Natural killer cell treated with Interleukin-12 subunit alpha and Interleukin-12 subunit beta and Interleukin-15 and Interleukin-18, amount 100 ng/mL, for 72 hours (primary cell): ENCODE data around the gene SEMA3G. TPM values are rescaled to one million over a fixed set of nuclear protein-coding genes. Genes with fewer than 3 reads are reported as not detected.

ENCODE experiments used
- ATAC-seq, 2 donors: fragments of 150-1000 bp; cut with Tn5 transposase in 1 of 2; sonication (Bioruptor Pico), chemical (Tn5 transposase) in 1 of 2; 2 replicates each; pipeline ENCODE4 v1.10.0; 2021
- DNase-seq: peaks from one replicate; pipeline ENCODE4 v3.0.0; 2022; ENCODE audit warnings: low spot score
- H3K27ac Mint-ChIP-seq, 2 donors: 1 replicate in 1 of 2; 2 replicates in 1 of 2; pipeline ENCODE4 v1.8.0; 2022; ENCODE audit warnings: mixed read lengths in 2 of 2, mild to moderate bottlenecking in 1 of 2, moderate library complexity in 1 of 2
- H3K27me3 Mint-ChIP-seq, 2 donors: 1 replicate in 1 of 2; 2 replicates in 1 of 2; pipeline ENCODE4 v1.8.0; 2022; ENCODE audit warnings: mixed read lengths in 2 of 2
- H3K36me3 Mint-ChIP-seq: one replicate; pipeline ENCODE4 v1.8.0; 2022; ENCODE audit warnings: mixed read lengths
- H3K4me1 Mint-ChIP-seq, 2 donors: 1 replicate in 1 of 2; 2 replicates in 1 of 2; pipeline ENCODE4 v1.8.0; 2022; ENCODE audit warnings: low read depth in 2 of 2, mixed read lengths in 2 of 2, mild to moderate bottlenecking in 1 of 2
- H3K4me3 Mint-ChIP-seq: one replicate; pipeline ENCODE4 v1.8.0; 2022; ENCODE audit warnings: mixed read lengths
- H3K9me3 Mint-ChIP-seq: 2 replicates; pipeline ENCODE4 v1.8.0; 2022; ENCODE audit warnings: mixed read lengths
- total RNA-seq, 2 donors: library from RNA; stranded (reverse); gene quantifications; one replicate each; pipeline ENCODE4 v1.2.3, GENCODE V29; 2022

The SEMA3G gene
- total RNA-seq, 2 donors from 2014 or later, result 0.08 TPM; not detected in 1

DNA sequence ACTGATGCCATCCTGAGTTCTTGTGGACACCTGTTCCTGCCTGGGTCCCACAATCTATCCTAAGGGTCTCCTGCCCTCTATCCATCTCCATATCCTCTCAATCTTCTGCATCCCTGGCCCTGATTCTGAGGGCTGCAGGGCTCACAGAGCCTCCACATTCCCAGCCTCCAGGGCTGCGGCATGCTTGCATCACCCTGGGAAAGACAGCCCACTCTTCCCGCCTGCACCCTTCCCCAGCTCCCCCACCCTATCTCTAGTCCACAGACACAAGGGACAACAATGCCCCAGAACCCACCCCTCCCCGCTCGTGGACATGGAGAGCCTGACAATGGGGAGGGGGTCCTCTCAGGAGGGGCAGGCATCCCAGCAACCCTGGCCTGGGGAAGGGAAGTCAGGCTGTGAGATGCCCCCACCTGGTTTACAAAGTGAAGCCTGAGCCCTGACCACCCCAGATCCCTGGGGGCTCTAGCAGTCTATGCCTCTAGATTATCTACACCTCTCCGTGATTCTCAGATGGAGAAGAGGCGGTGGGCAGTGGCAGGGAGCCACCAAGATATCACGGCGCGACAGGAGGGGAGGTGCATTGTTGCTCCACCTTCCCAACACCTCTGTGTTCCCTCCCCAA, 10.3 kb downstream of the SEMA3G start:
- Mint-ChIP-seq H3K27ac (no peak overlapping the region), H3K4me3 (no peak overlapping the region), H3K9me3 (no peaks in the 10 kb centered on the region), H3K27me3 (no peaks in the 10 kb centered on the region), H3K36me3 (no peaks in the 10 kb centered on the region), H3K4me1 (no peaks in the 10 kb centered on the region)
- peak; percentile 31 for DNase-seq
- no peak for ATAC-seq

- Mint-ChIP-seq H3K27me3 (no peaks in the 10 kb centered on the region), H3K27ac (peak overlapping the region in 1 of 2 donors; percentile 1), H3K9me3 (no peaks in the 10 kb centered on the region), H3K4me3 (no peak overlapping the region), H3K36me3 (no peaks in the 10 kb centered on the region), H3K4me1 (no peaks in the 10 kb centered on the region)
- DNase-seq, result no peak
- no peak for ATAC-seq
Observed at GRCh38 chr3:52433996-52434479, 10.9 kb downstream of the SEMA3G start.

DNA sequence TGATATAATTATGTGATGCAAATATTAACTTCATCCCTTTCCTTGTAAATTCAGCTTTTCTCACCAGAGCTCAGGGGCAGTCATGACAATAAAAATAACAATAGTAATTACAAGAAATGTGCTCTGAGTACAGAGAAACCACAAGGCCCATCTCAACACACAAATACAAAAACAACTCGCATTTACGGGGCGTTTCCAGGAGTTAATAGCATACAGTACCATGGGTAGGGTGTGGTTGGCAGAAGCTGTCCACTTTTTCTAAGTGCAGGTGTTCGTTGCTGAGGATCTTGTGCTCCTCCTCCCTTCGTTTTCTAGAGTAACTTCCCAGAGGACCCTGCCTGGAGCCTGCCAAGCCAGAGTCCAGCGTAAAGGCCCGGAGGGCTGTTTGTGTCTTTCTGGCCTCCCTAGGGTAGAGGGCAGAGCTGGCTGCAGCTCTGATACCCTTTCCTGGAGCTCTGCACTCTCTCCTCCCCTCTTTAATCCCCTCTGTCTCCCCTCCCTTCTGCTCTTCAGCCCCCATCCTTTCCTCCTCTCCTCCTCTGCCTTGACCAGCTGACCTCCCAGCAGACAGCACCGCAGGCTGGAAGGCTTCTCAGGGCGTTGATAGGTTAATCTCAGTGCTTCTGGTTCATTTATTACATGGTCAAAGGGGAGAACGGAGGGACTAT, 11.4 kb downstream of the SEMA3G start:
- no peaks in the 10 kb centered on the region for H3K36me3 Mint-ChIP-seq
- H3K4me1 Mint-ChIP-seq, result no peaks in the 10 kb centered on the region
- DNase-seq, result peak; percentile 20
- H3K27me3 Mint-ChIP-seq, result no peaks in the 10 kb centered on the region
- no peaks in the 10 kb centered on the region for H3K9me3 Mint-ChIP-seq
- ATAC-seq, result no peak
- no peak overlapping the region for H3K4me3 Mint-ChIP-seq
- peak overlapping the region in 1 of 2 donors; percentile 1 for H3K27ac Mint-ChIP-seq

DNA sequence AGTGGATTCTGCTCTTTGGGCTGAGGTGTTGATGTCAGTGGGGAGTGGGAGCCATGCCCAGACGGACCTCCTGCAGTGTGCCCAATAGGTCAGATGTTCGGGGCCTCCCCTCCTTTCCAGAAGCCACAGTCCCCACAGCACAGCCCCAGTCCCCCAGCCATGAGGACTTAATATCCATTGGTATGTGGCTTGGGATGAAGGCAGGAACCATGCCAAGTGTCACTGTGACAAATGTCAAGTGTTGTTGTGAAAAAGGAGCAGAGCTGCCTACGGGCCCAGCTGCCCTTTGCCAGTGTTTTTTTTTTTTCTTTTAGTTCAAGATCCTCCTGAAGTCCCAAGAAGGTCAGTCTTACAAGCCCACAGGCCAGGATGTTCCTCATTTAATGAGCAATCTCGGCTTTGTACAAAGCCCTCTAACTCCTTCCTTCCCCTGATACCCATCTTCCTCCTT, 12.2 kb downstream of the SEMA3G start:
- Mint-ChIP-seq H3K27me3 (peaks cover 0 to 3% of the 10 kb centered on the region in 2 donors), H3K9me3 (no peaks in the 10 kb centered on the region), H3K27ac (no peak overlapping the region), H3K4me1 (no peaks in the 10 kb centered on the region), H3K4me3 (no peak overlapping the region), H3K36me3 (no peaks in the 10 kb centered on the region)
- no peak for ATAC-seq
- DNase-seq, result peak; percentile 13

- Mint-ChIP-seq H3K27ac (no peak overlapping the region), H3K27me3 (peaks cover 0 to 3% of the 10 kb centered on the region in 2 donors), H3K4me3 (no peak overlapping the region), H3K9me3 (no peaks in the 10 kb centered on the region), H3K36me3 (no peaks in the 10 kb centered on the region), H3K4me1 (no peaks in the 10 kb centered on the region)
- DNase-seq (peak; percentile 56), ATAC-seq (no peak)
Observed at GRCh38 chr3:52432225-52432624, 12.7 kb downstream of the SEMA3G start.

GRCh38 chr3:52431459-52432223, 13.3 kb downstream of the SEMA3G start:
- H3K27ac Mint-ChIP-seq, result no peak overlapping the region
- no peak overlapping the region for H3K4me3 Mint-ChIP-seq
- H3K9me3 Mint-ChIP-seq, result no peaks in the 10 kb centered on the region
- no peaks in the 10 kb centered on the region for H3K36me3 Mint-ChIP-seq
- ATAC-seq, result no peak
- H3K27me3 Mint-ChIP-seq, result peaks cover 0 to 3% of the 10 kb centered on the region in 2 donors
- no peak for DNase-seq
- no peaks in the 10 kb centered on the region for H3K4me1 Mint-ChIP-seq

GRCh38 chr3:52430416-52430810, 14.5 kb downstream of the SEMA3G start:
- DNase-seq, result peak; percentile 32
- peaks cover 0 to 3% of the 10 kb centered on the region in 2 donors for H3K27me3 Mint-ChIP-seq
- no peak overlapping the region for H3K27ac Mint-ChIP-seq

GRCh38 chr3:52429779-52430415, 15.0 kb downstream of the SEMA3G start:
- Mint-ChIP-seq H3K27me3 (peaks cover 0 to 3% of the 10 kb centered on the region in 2 donors), H3K36me3 (no peaks in the 10 kb centered on the region), H3K4me1 (no peaks in the 10 kb centered on the region), H3K27ac (no peak overlapping the region), H3K4me3 (no peak overlapping the region), H3K9me3 (no peaks in the 10 kb centered on the region)
- DNase-seq (peak; percentile 29), ATAC-seq (no peak)

More at GRCh38 chr3:52430416-52430810, 14.5 kb downstream of the SEMA3G start:
- no peak for ATAC-seq
- H3K4me1 Mint-ChIP-seq, result no peaks in the 10 kb centered on the region
- no peaks in the 10 kb centered on the region for H3K9me3 Mint-ChIP-seq
- H3K4me3 Mint-ChIP-seq, result no peak overlapping the region
- no peaks in the 10 kb centered on the region for H3K36me3 Mint-ChIP-seq

GRCh38 chr3:52429031-52429430, 15.9 kb downstream of the SEMA3G start:
- ATAC-seq, result no peak
- no peaks in the 10 kb centered on the region for H3K36me3 Mint-ChIP-seq
- peak; percentile 38 for DNase-seq
- H3K4me3 Mint-ChIP-seq, result no peak overlapping the region
- H3K27ac Mint-ChIP-seq, result no peak overlapping the region
- no peaks in the 10 kb centered on the region for H3K4me1 Mint-ChIP-seq
- H3K9me3 Mint-ChIP-seq, result no peaks in the 10 kb centered on the region
- peaks cover 0 to 3% of the 10 kb centered on the region in 2 donors for H3K27me3 Mint-ChIP-seq

DNA sequence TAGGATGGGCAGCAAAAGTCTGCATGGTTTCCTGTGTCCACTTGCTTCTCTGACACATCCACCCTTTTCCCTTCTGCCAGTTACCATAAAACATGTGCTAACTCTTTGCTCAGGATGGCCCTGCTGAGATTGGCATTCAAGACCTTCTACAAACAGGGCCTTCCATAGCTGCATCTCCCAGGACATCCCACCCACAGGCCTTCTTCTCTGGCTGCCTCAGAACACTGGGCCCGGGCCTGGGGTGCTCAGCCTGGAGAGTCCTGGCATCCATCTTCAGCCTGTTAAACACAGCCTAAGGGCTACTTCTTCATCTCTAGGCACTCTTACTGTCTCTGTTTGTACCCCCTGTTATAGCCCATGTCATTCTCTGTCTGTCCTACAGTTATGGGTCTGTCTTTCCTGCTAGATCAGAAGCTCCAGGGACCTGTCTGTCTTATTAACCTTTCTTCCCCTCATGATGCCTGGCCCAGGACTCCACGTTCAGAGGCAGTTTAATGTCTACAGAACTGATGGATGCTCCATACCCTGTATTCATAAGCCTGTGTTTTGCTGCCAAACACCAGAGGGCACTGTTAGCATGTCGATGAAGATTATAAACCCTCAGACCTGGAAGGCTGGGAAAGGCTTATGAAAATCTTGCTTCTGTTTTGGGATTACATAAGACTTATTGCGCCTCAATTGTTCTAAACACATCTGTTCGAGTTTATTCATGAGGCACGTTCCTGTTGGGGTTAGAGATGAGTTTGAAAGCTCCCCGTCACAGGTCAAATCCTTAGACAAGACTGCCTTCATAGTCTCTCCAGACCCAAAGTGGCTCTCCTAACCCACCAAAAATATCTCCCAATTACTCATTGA, 16.5 kb downstream of the SEMA3G start:
- H3K27me3 Mint-ChIP-seq, result peaks cover 0 to 3% of the 10 kb centered on the region in 2 donors
- no peaks in the 10 kb centered on the region for H3K36me3 Mint-ChIP-seq
- H3K27ac Mint-ChIP-seq, result no peak overlapping the region

GRCh38 chr3:52423173-52423572, 21.7 kb downstream of the SEMA3G start:
- Mint-ChIP-seq H3K27ac (no peak overlapping the region), H3K27me3 (peaks cover 0 to 3% of the 10 kb centered on the region in 2 donors), H3K4me3 (no peak overlapping the region), H3K9me3 (no peaks in the 10 kb centered on the region), H3K36me3 (no peaks in the 10 kb centered on the region), H3K4me1 (no peaks in the 10 kb centered on the region)
- DNase-seq (peak; percentile 10), ATAC-seq (no peak)

More for the DNA sequence above, 16.5 kb downstream of the SEMA3G start:
- DNase-seq (peak; percentile 55), ATAC-seq (peak; percentile 62 to 68)
- Mint-ChIP-seq H3K4me1 (no peaks in the 10 kb centered on the region), H3K9me3 (no peaks in the 10 kb centered on the region), H3K4me3 (no peak overlapping the region)

- no peaks in the 10 kb centered on the region for H3K4me1 Mint-ChIP-seq
- H3K4me3 Mint-ChIP-seq, result no peak overlapping the region
- no peaks in the 10 kb centered on the region for H3K9me3 Mint-ChIP-seq
- DNase-seq, result peak; percentile 46
- H3K27ac Mint-ChIP-seq, result no peak overlapping the region
- ATAC-seq, result no peak
- no peaks in the 10 kb centered on the region for H3K27me3 Mint-ChIP-seq
- H3K36me3 Mint-ChIP-seq, result no peaks in the 10 kb centered on the region
Observed at GRCh38 chr3:52422669-52423068, 22.2 kb downstream of the SEMA3G start.

GRCh38 chr3:52420388-52420787, 24.5 kb downstream of the SEMA3G start:
- no peaks in the 10 kb centered on the region for H3K36me3 Mint-ChIP-seq
- H3K27me3 Mint-ChIP-seq, result no peaks in the 10 kb centered on the region
- H3K27ac Mint-ChIP-seq, result no peak overlapping the region
- H3K4me3 Mint-ChIP-seq, result no peak overlapping the region
- no peaks in the 10 kb centered on the region for H3K4me1 Mint-ChIP-seq
- DNase-seq (no peak), ATAC-seq (no peak)
- no peaks in the 10 kb centered on the region for H3K9me3 Mint-ChIP-seq
